SK-N-MC (cell line): ENCODE data around the gene RYR3.

Experiments used
- DNase-seq: peaks from one replicate; pipeline ENCODE4 v3.0.0-alpha.2; 2011; ENCODE audit warnings: low read depth, low spot score
- H3K27ac ChIP-seq: fragments of 200-600 bp; sonication (generic); 2 replicates; pipeline ENCODE4 v1.5.1; 2016; ENCODE audit warnings: mixed run types
- H3K36me3 ChIP-seq: fragments of 200-600 bp; sonication (generic); 2 replicates; pipeline ENCODE4 v1.6.1; 2017; ENCODE audit warnings: antibody characterized with exemption, low read length, mixed read lengths; ENCODE audit not compliant: insufficient read depth
- H3K4me3 ChIP-seq: fragments of 200-600 bp; sonication (generic); 2 replicates; pipeline ENCODE4 v1.5.1; 2016
- H3K9ac ChIP-seq: fragments of 200-600 bp; sonication (generic); 2 replicates; pipeline ENCODE4 v1.8.0; 2017; ENCODE audit warnings: mixed run types, mixed read lengths; ENCODE audit not compliant: insufficient read length
- H3K9me3 ChIP-seq: fragments of 200-600 bp; sonication (generic); 2 replicates; pipeline ENCODE4 v1.6.1; 2017; ENCODE audit warnings: low read depth, mild to moderate bottlenecking, antibody characterized with exemption, low read length, moderate library complexity, mixed read lengths
- EZH2 ChIP-seq: fragments of 200-600 bp; sonication (generic); IDR thresholded peaks from one replicate; pipeline ENCODE4 v1.6.1; 2017; ENCODE audit warnings: antibody characterized with exemption
- FOXP2 ChIP-seq: optimal IDR thresholded peaks from 2 replicates; pipeline ENCODE3; 2011; ENCODE audit warnings: mild to moderate bottlenecking, moderate library complexity; ENCODE audit not compliant: insufficient read depth; ENCODE audit errors: extremely low read length, control extremely low read depth
- POLR2AphosphoS5 ChIP-seq: IDR thresholded peaks from 2 replicates; pipeline ENCODE4 v1.6.1; 2012; ENCODE audit warnings: mild to moderate bottlenecking, low read depth, low read length, borderline replicate concordance

RYR3 gene

DNA sequence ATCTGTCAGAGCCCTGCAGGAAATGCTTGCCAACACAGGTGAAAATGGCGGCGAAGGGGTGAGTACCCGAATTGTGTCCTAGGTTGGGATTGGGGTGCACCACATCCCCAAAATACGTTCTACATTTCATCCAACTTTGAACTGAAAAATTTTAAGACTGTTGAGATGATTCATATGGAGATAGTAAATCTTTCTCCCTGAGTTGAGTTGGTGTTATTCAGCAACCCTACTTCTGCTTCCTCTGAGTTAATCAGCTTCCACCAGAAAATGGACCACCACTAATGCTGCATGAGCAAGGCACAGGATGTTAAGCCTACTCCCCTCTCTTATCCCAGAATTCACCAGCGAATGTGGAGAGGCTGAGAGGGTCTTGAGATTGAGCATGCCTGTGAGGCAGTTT is 192.9 kb downstream of the RYR3 start:
- no peaks in the 10 kb centered on the region for H3K36me3 ChIP-seq
- no peak overlapping the region for H3K4me3 ChIP-seq
- H3K9me3 ChIP-seq: no peaks in the 10 kb centered on the region
- H3K27ac ChIP-seq: no peak overlapping the region
- TF ChIP-seq FOXP2 (no peak), EZH2 (no peak), POLR2AphosphoS5 (no peak)
- DNase-seq: no peak
- H3K9ac ChIP-seq: no peak overlapping the region

DNA sequence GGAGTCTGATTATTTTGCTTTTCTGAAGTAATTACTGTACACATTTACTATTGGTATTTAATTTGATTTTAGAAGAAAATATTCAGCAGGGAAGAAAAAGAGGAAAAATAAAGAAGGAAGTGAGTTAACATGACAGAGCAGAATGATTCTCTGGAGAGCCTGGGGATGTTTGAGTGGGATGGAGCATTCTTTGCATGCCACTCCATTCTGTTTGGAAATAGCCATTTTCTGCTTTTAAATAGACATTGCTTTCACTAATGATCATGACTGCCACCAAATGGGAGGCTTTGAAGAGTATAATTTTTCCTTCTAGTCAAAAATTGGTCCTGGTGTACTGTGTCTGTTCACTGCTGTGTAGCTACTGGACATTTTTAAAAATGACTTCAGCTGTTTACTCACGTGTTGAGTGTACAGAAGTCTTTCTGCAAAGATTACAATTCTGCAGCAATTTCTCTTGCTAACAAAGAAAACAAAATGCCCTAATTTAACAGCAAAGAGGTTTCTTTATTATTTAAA is 196.1 kb downstream of the RYR3 start:
- no peak overlapping the region for H3K27ac ChIP-seq
- H3K9ac ChIP-seq: no peak overlapping the region
- no peak for DNase-seq
- no peak overlapping the region for H3K4me3 ChIP-seq
- H3K36me3 ChIP-seq: no peaks in the 10 kb centered on the region
- no peak for TF ChIP-seq EZH2
- TF ChIP-seq FOXP2: no peak
- no peak for TF ChIP-seq POLR2AphosphoS5
- no peaks in the 10 kb centered on the region for H3K9me3 ChIP-seq

- Histone ChIP-seq H3K36me3 (no peaks in the 10 kb centered on the region), H3K27ac (no peak overlapping the region), H3K9ac (no peak overlapping the region), H3K4me3 (no peak overlapping the region), H3K9me3 (no peaks in the 10 kb centered on the region)
- TF ChIP-seq POLR2AphosphoS5 (no peak), EZH2 (no peak), FOXP2 (no peak)
- DNase-seq: no peak
Observed at GRCh38 chr15:33508703-33509102, 197.9 kb downstream of the RYR3 start.

DNA sequence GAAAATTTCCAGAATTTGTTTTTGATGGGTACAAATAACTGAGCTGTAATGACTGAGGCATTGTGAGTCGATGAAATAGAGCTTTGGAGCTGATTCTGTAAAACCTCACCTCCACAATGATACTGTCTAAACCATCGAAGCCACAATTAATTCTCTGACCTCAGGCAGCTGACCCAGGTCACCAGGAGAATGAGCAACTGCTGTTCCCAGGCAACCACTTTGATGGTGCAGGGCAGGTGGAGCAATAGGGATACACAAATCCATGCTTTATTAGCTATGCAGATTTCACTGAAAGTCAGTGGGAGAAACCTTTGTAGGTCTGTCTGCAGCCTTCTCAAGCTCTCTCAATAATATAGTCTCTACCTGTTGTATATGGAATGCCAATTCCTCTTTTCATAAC is 204.4 kb downstream of the RYR3 start:
- no peaks in the 10 kb centered on the region for H3K9me3 ChIP-seq
- H3K36me3 ChIP-seq: no peaks in the 10 kb centered on the region
- no peak overlapping the region for H3K27ac ChIP-seq
- no peak for TF ChIP-seq POLR2AphosphoS5
- TF ChIP-seq FOXP2: no peak
- TF ChIP-seq EZH2: no peak
- no peak for DNase-seq
- no peak overlapping the region for H3K4me3 ChIP-seq
- no peak overlapping the region for H3K9ac ChIP-seq

DNA sequence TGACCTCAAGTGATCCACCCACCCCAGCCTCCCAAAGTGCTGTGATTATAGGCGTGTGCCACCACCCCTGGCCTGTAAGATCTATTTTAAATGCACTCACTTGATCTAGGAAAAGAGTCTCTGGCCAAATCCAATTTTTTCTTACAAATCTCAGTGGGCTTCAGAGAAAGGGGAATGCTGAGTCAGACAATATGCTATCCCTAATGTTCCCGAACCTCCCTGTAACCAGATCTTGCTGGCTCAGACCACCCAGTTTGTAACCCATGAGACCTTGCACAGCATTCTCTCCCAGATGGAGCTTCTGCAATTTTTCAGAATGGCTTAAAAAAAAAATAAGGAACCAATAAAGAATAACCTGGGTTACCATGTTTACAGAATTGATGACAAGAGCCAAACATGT is 205.8 kb downstream of the RYR3 start:
- TF ChIP-seq FOXP2: no peak

GRCh38 chr15:33517944-33518343 is 207.2 kb downstream of the RYR3 start:
- no peaks in the 10 kb centered on the region for H3K9me3 ChIP-seq
- TF ChIP-seq FOXP2 (no peak), EZH2 (no peak), POLR2AphosphoS5 (no peak)
- no peak overlapping the region for H3K27ac ChIP-seq
- H3K36me3 ChIP-seq: no peaks in the 10 kb centered on the region
- H3K4me3 ChIP-seq: no peak overlapping the region
- DNase-seq: no peak
- H3K9ac ChIP-seq: no peak overlapping the region

More for the DNA sequence above, 205.8 kb downstream of the RYR3 start:
- DNase-seq: no peak
- Histone ChIP-seq H3K4me3 (no peak overlapping the region), H3K9ac (no peak overlapping the region), H3K36me3 (no peaks in the 10 kb centered on the region), H3K9me3 (no peaks in the 10 kb centered on the region), H3K27ac (no peak overlapping the region)

DNA sequence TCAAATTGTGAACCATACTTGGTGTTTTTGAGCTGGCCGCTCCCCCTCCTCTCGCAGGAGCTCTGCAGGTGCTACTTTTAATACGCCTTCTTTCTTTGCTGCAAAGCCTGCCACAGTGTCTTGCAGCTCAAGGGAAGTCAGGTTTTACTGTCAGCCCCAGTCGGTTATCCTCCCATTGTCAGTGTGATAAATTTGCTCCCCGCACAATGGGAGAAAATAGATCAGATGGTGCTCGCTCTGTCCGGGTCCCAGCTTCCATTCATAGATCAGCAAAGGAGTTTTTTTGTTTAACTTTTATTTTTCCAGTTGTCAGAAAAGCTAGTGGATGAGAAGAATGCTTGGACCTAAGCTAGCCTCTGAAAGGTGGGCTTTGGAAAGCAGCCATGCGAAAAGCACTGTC is 207.7 kb downstream of the RYR3 start:
- TF ChIP-seq POLR2AphosphoS5 (no peak), FOXP2 (no peak), EZH2 (no peak)

GRCh38 chr15:33524274-33524673 is 213.5 kb downstream of the RYR3 start:
- Histone ChIP-seq H3K36me3 (no peaks in the 10 kb centered on the region), H3K9ac (no peak overlapping the region), H3K9me3 (no peaks in the 10 kb centered on the region), H3K4me3 (no peak overlapping the region), H3K27ac (no peak overlapping the region)
- no peak for DNase-seq
- no peak for TF ChIP-seq POLR2AphosphoS5
- no peak for TF ChIP-seq EZH2
- no peak for TF ChIP-seq FOXP2

More for the DNA sequence above, 207.7 kb downstream of the RYR3 start:
- H3K4me3 ChIP-seq: no peak overlapping the region
- no peak overlapping the region for H3K27ac ChIP-seq
- H3K9ac ChIP-seq: no peak overlapping the region
- DNase-seq: no peak
- H3K9me3 ChIP-seq: no peaks in the 10 kb centered on the region
- H3K36me3 ChIP-seq: no peaks in the 10 kb centered on the region

DNA sequence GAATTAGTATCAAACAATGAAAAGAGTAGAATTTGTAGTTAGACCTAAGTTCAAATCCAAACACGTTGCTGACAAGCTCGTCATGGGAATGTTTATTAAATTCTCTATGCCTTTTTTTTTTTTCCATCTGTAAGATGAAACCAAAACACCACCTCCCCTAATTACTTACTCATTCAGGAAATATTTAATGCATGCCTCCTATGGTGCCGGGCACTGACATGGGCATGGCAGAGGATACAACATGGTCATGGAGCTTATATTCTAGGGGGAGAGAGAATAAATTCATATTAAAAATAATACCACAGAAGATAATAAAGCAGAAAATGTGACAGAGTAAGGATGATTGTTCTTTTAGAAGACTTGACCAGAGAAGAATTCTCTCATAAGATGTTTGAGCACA is 215.8 kb downstream of the RYR3 start:
- no peak overlapping the region for H3K4me3 ChIP-seq
- no peak for DNase-seq
- no peaks in the 10 kb centered on the region for H3K36me3 ChIP-seq
- H3K9me3 ChIP-seq: no peaks in the 10 kb centered on the region
- no peak for TF ChIP-seq EZH2
- no peak for TF ChIP-seq POLR2AphosphoS5
- no peak for TF ChIP-seq FOXP2
- H3K27ac ChIP-seq: no peak overlapping the region
- H3K9ac ChIP-seq: no peak overlapping the region
